Fibroblast of lung (primary cell): ENCODE results near the gene PACRG. TPM values are rescaled to one million over a fixed set of nuclear protein-coding genes. Genes with fewer than 3 reads are reported as not detected.

Source experiments
- DNase-seq, 2 donors: peaks; one replicate each; pipeline versions ENCODE4 v3.0.0 to v3.0.0-alpha.2; 2010; ENCODE audit warnings: low read depth in 2 of 2
- H2AFZ ChIP-seq: 2 replicates; pipeline ENCODE4 v1.5.1; 2012; ENCODE audit warnings: low read length, control low read depth, inconsistent platforms
- H3K27ac ChIP-seq: 2 replicates; pipeline ENCODE4 v1.5.1; 2011; ENCODE audit warnings: low read length, control low read depth; ENCODE audit not compliant: insufficient read depth
- H3K27me3 ChIP-seq: 2 replicates; pipeline ENCODE4 v1.5.1; 2011; ENCODE audit warnings: mild to moderate bottlenecking, low read length; ENCODE audit not compliant: control insufficient read depth, insufficient read depth
- H3K36me3 ChIP-seq: 2 replicates; pipeline ENCODE4 v1.5.1; 2011; ENCODE audit warnings: low read length; ENCODE audit not compliant: control insufficient read depth, insufficient read depth
- H3K4me1 ChIP-seq: 2 replicates; pipeline ENCODE4 v1.5.1; 2011; ENCODE audit warnings: low read length; ENCODE audit not compliant: control insufficient read depth, insufficient read depth; ENCODE audit errors: extremely low read depth
- H3K4me2 ChIP-seq: 2 replicates; pipeline ENCODE4 v1.5.1; 2011; ENCODE audit warnings: low read length, control low read depth; ENCODE audit not compliant: insufficient read depth; ENCODE audit errors: extremely low read depth
- H3K4me3 ChIP-seq, 4 experiments: fragments of 200-600 bp in 1 of 4; sonication (generic) in 1 of 4; replicated peaks in 1 of 4; 2 replicates each; pipeline ENCODE4 v1.5.1; 2011 to 2016; ENCODE audit warnings: low read length in 4 of 4, low read depth in 3 of 4, mild to moderate bottlenecking in 3 of 4, control low read depth in 2 of 4, inconsistent platforms in 1 of 4, mixed read lengths in 1 of 4; ENCODE audit not compliant: insufficient read depth in 1 of 4; ENCODE audit errors: control extremely low read depth in 1 of 4
- H3K79me2 ChIP-seq: 2 replicates; pipeline ENCODE4 v1.5.1; 2012; ENCODE audit warnings: mild to moderate bottlenecking, low read length, inconsistent platforms; ENCODE audit not compliant: control insufficient read depth, insufficient read depth
- H3K9ac ChIP-seq: 2 replicates; pipeline ENCODE4 v1.5.1; 2011; ENCODE audit warnings: mild to moderate bottlenecking, low read length, control low read depth; ENCODE audit not compliant: insufficient read depth
- H3K9me3 ChIP-seq: 2 replicates; pipeline ENCODE4 v1.5.1; 2012; ENCODE audit warnings: low read depth, low read length; ENCODE audit not compliant: control insufficient read depth, insufficient read depth
- H4K20me1 ChIP-seq: 2 replicates; pipeline ENCODE4 v1.5.1; 2011; ENCODE audit warnings: low read length; ENCODE audit not compliant: control insufficient read depth, insufficient read depth; ENCODE audit errors: extremely low read depth
- CTCF ChIP-seq, 2 donors: IDR thresholded peaks in 1 of 2; conservative IDR thresholded peaks in 1 of 2; 1 replicate in 1 of 2; 2 replicates in 1 of 2; pipeline ENCODE4 v1.5.1; 2011 to 2012; ENCODE audit warnings: low read length in 2 of 2, control low read depth in 1 of 2, inconsistent platforms in 1 of 2, low read depth in 1 of 2, mild to moderate bottlenecking in 1 of 2
- EZH2 ChIP-seq: IDR thresholded peaks from 2 replicates; pipeline ENCODE4 v1.5.1; 2012; ENCODE audit warnings: low read length, control low read depth, mild to moderate bottlenecking; ENCODE audit errors: missing control alignments
- polyA plus RNA-seq, 2 donors: library from polyadenylated mRNA; depleted of rRNA in 1 of 2; stranded (reverse) in 1 of 2; unstranded in 1 of 2; fragments of >200 nt; gene quantifications; 2 replicates each; pipeline ENCODE4 v1.2.1, GENCODE V29; 2011 to 2012; ENCODE audit warnings: missing spikeins in 1 of 2
- total RNA-seq: library from RNA; depleted of rRNA; stranded (reverse); fragments of >200 nt; gene quantifications from 2 replicates; pipeline ENCODE4 v1.2.1, GENCODE V29; 2014

Gene PACRG
- total and polyA plus RNA-seq, 2 donors (not counting 1 experiment from before 2014, with no cell fraction given) = 0.30 to 0.66 TPM

- H2AFZ ChIP-seq = no peak overlapping the region
- H3K4me2 ChIP-seq = no peak overlapping the region
- TF ChIP-seq CTCF (conservative IDR thresholded peaks at IDR 0.05 in 1 of 2, IDR thresholded peaks at IDR 0.05 in 1 of 2; ENCODE audit: low read depth in 1 of 2, low read length in 2 of 2) = no peak
- TF ChIP-seq EZH2 = no peak
- no peaks in the 10 kb centered on the region for H3K27me3 ChIP-seq
- H3K9ac ChIP-seq = no peak overlapping the region
- H3K36me3 ChIP-seq = no peaks in the 10 kb centered on the region
- H3K9me3 ChIP-seq = no peaks in the 10 kb centered on the region
- H3K4me1 ChIP-seq = no peaks in the 10 kb centered on the region
- no peak overlapping the region for H3K4me3 ChIP-seq
- no peaks in the 10 kb centered on the region for H4K20me1 ChIP-seq
- no peaks in the 10 kb centered on the region for H3K79me2 ChIP-seq
- H3K27ac ChIP-seq = no peak overlapping the region
- no peak for DNase-seq
Observed at GRCh38 chr6:162998777-162999176, 271.0 kb downstream of the PACRG start.

- no peaks in the 10 kb centered on the region for H4K20me1 ChIP-seq
- no peaks in the 10 kb centered on the region for H3K4me1 ChIP-seq
- H3K4me2 ChIP-seq = no peak overlapping the region
- H3K4me3 ChIP-seq = no peak overlapping the region
- no peaks in the 10 kb centered on the region for H3K27me3 ChIP-seq
- no peaks in the 10 kb centered on the region for H3K79me2 ChIP-seq
- H3K9me3 ChIP-seq = no peaks in the 10 kb centered on the region
- no peak overlapping the region for H3K27ac ChIP-seq
- no peaks in the 10 kb centered on the region for H3K36me3 ChIP-seq
- DNase-seq = peak; percentile 76 to 93
- no peak overlapping the region for H2AFZ ChIP-seq
- TF ChIP-seq EZH2 (no peak), CTCF (conservative IDR thresholded peaks at IDR 0.05 in 1 of 2, IDR thresholded peaks at IDR 0.05 in 1 of 2; ENCODE audit: low read depth in 1 of 2, low read length in 2 of 2) (no peak)
- H3K9ac ChIP-seq = no peak overlapping the region
Observed at GRCh38 chr6:162999575-163000285, 272.0 kb downstream of the PACRG start.

GRCh38 chr6:163001330-163001729, 273.6 kb downstream of the PACRG start:
- Histone ChIP-seq H3K27me3 (no peaks in the 10 kb centered on the region), H3K27ac (no peak overlapping the region), H3K9me3 (no peaks in the 10 kb centered on the region), H3K79me2 (no peaks in the 10 kb centered on the region), H3K4me3 (no peak overlapping the region), H3K9ac (no peak overlapping the region), H3K4me1 (no peaks in the 10 kb centered on the region), H3K36me3 (no peaks in the 10 kb centered on the region), H2AFZ (no peak overlapping the region), H3K4me2 (no peak overlapping the region), H4K20me1 (no peaks in the 10 kb centered on the region)
- DNase-seq = peak in 1 of 2 donors; percentile 62
- TF ChIP-seq CTCF (conservative IDR thresholded peaks at IDR 0.05 in 1 of 2, IDR thresholded peaks at IDR 0.05 in 1 of 2; ENCODE audit: low read depth in 1 of 2, low read length in 2 of 2) (no peak), EZH2 (no peak)
